ENCODE data around the gene POLD4.

The POLD4 gene

GRCh38 chr11:67393437-67393836 is 40.1 kb upstream of the POLD4 start:
- Histone ChIP-seq H3K9ac (no peak overlapping the region), H3K27me3 (ENCODE audit: insufficient read depth, low read depth) (no peaks in the 10 kb centered on the region), H3K36me3 (ENCODE audit: insufficient read depth) (no peaks in the 10 kb centered on the region), H3K4me3 (IDR thresholded peaks at IDR 0.05; ENCODE audit: insufficient read depth, low read depth, low read length) (no peak overlapping the region), H3K79me2 (ENCODE audit: insufficient read depth, low read depth) (peaks cover 4% of the 10 kb centered on the region; the same call in 1 of the 2 replicates), H4K20me1 (ENCODE audit: insufficient read depth) (no peaks in the 10 kb centered on the region), H3K27ac (no peak overlapping the region), H3K4me1 (ENCODE audit: low read depth, poor library complexity, severe bottlenecking) (peaks cover 8% of the 10 kb centered on the region), H2AFZ (ENCODE audit: low read depth) (no peak overlapping the region), H3K4me2 (no peak overlapping the region)
- no peak for TF ChIP-seq CTCF (conservative IDR thresholded peaks at IDR 0.05; ENCODE audit: low read depth, low read length)

- Histone ChIP-seq H3K4me3 (IDR thresholded peaks at IDR 0.05; ENCODE audit: insufficient read depth, low read depth, low read length) (no peak overlapping the region), H3K36me3 (ENCODE audit: insufficient read depth) (no peaks in the 10 kb centered on the region), H2AFZ (ENCODE audit: low read depth) (peak overlapping the region; percentile 95), H3K79me2 (ENCODE audit: insufficient read depth, low read depth) (peaks cover 4% of the 10 kb centered on the region; the same call in 1 of the 2 replicates), H3K27me3 (ENCODE audit: insufficient read depth, low read depth) (no peaks in the 10 kb centered on the region), H3K9ac (peak overlapping the region; percentile 77), H3K27ac (no peak overlapping the region; the same call in 1 of the 2 replicates), H4K20me1 (ENCODE audit: insufficient read depth) (no peaks in the 10 kb centered on the region), H3K4me1 (ENCODE audit: low read depth, poor library complexity, severe bottlenecking) (peaks cover 8% of the 10 kb centered on the region), H3K4me2 (peak overlapping the region; percentile 84)
- TF ChIP-seq CTCF (conservative IDR thresholded peaks at IDR 0.05; ENCODE audit: low read depth, low read length), result no peak
These were observed 38.9 kb upstream of the POLD4 start for GRCh38 chr11:67392183-67392715.

GRCh38 chr11:67391304-67392182 is 38.2 kb upstream of the POLD4 start, which contains the start of gene RAD9A:
Gene RAD9A (plus strand): TSS chr11:67391986. CDS start chr11:67392045, 59 bp downstream.
- peak within 1 kb of the TSS; percentile 48; the same call in 1 of the 2 replicates for H3K27ac ChIP-seq
- no peaks in the 10 kb centered on the region for H3K36me3 ChIP-seq (ENCODE audit: insufficient read depth)
- no peaks in the 10 kb centered on the region for H4K20me1 ChIP-seq (ENCODE audit: insufficient read depth)
- H3K79me2 ChIP-seq (ENCODE audit: insufficient read depth, low read depth), result peaks cover 4% of the 10 kb centered on the region; the same call in 1 of the 2 replicates
- H3K27me3 ChIP-seq (ENCODE audit: insufficient read depth, low read depth), result no peaks in the 10 kb centered on the region
- H3K4me1 ChIP-seq (ENCODE audit: low read depth, poor library complexity, severe bottlenecking), result peaks cover 8% of the 10 kb centered on the region
- H3K9ac ChIP-seq, result peak within 1 kb of the TSS; percentile 77
- H3K4me2 ChIP-seq, result peak within 1 kb of the TSS; percentile 93
- TF ChIP-seq CTCF (conservative IDR thresholded peaks at IDR 0.05; ENCODE audit: low read depth, low read length), result no peak
- H3K4me3 ChIP-seq (IDR thresholded peaks at IDR 0.05; ENCODE audit: insufficient read depth, low read depth, low read length), result no peak within 1 kb of the TSS
- H2AFZ ChIP-seq (ENCODE audit: low read depth), result peak within 1 kb of the TSS; percentile 95

- H3K27me3 ChIP-seq (ENCODE audit: insufficient read depth, low read depth), result no peaks in the 10 kb centered on the region
- H3K27ac ChIP-seq, result peak overlapping the region; percentile 48; the same call in 1 of the 2 replicates
- H3K79me2 ChIP-seq (ENCODE audit: insufficient read depth, low read depth), result peaks cover 4% of the 10 kb centered on the region; the same call in 1 of the 2 replicates
- H4K20me1 ChIP-seq (ENCODE audit: insufficient read depth), result no peaks in the 10 kb centered on the region
- peak overlapping the region; percentile 77; the same call in 1 of the 2 replicates for H3K9ac ChIP-seq
- peaks cover 8% of the 10 kb centered on the region for H3K4me1 ChIP-seq (ENCODE audit: low read depth, poor library complexity, severe bottlenecking)
- no peak overlapping the region for H3K4me3 ChIP-seq (IDR thresholded peaks at IDR 0.05; ENCODE audit: insufficient read depth, low read depth, low read length)
- no peaks in the 10 kb centered on the region for H3K36me3 ChIP-seq (ENCODE audit: insufficient read depth)
- TF ChIP-seq CTCF (conservative IDR thresholded peaks at IDR 0.05; ENCODE audit: low read depth, low read length), result no peak
- H3K4me2 ChIP-seq, result peak overlapping the region; percentile 93
- peak overlapping the region; percentile 95; the same call in 1 of the 2 replicates for H2AFZ ChIP-seq (ENCODE audit: low read depth)
These were observed 37.6 kb upstream of the POLD4 start for GRCh38 chr11:67390947-67391303.
